LoVo (cell line): ENCODE data around the gene PLA1A.
A peak's percentile ranks its signal among the peaks of the same experiment; 100 is the strongest.
"Not testable (repeated sequence)": the region's sequence is repeated elsewhere in the genome, so short reads cannot be mapped to it uniquely, and the experiment has no call there.

Source experiments
- DNase-seq: peaks from one replicate; pipeline ENCODE4 v3.0.0-alpha.2; 2016; ENCODE audit warnings: low spot score

The PLA1A gene

GRCh38 chr3:119664370-119664769 lies 66.7 kb downstream of the PLA1A start:
- DNase-seq = no peak

GRCh38 chr3:119664850-119665379 lies 67.2 kb downstream of the PLA1A start:
- no peak for DNase-seq

GRCh38 chr3:119665954-119666559 lies 68.4 kb downstream of the PLA1A start:
- no peak for DNase-seq

GRCh38 chr3:119669906-119670570 lies 72.4 kb downstream of the PLA1A start:
- no peak for DNase-seq

GRCh38 chr3:119672776-119673175 lies 75.1 kb downstream of the PLA1A start:
- DNase-seq = no peak

- no peak for DNase-seq
These were observed 76.2 kb downstream of the PLA1A start for GRCh38 chr3:119673875-119674274.

- no peak for DNase-seq
These were observed 77.6 kb downstream of the PLA1A start for GRCh38 chr3:119675188-119675874.

GRCh38 chr3:119676020-119676419 lies 78.3 kb downstream of the PLA1A start:
- DNase-seq = no peak

- DNase-seq = peak; percentile 96
These were observed 79.3 kb downstream of the PLA1A start, which contains the start of gene COX17 for GRCh38 chr3:119676771-119677640. TSS of gene COX17 (minus strand) at chr3:119677406. CDS start at chr3:119677310, 96 bp downstream.

GRCh38 chr3:119677641-119677934 lies 79.9 kb downstream of the PLA1A start:
- DNase-seq = no peak

GRCh38 chr3:119678209-119678608 lies 80.5 kb downstream of the PLA1A start:
- DNase-seq = not testable (repeated sequence)
